NT2/D1 (cell line): ENCODE data around the gene PLEKHG1.

Source experiments
- SUZ12 ChIP-seq: IDR thresholded peaks from 2 replicates; pipeline ENCODE4 v1.6.1; 2011; ENCODE audit not compliant: insufficient read length, insufficient read depth; ENCODE audit errors: extremely low read depth
- YY1 ChIP-seq: IDR thresholded peaks from 2 replicates; pipeline ENCODE4 v1.6.1; 2011; ENCODE audit not compliant: insufficient read length, insufficient read depth
- ZNF274 ChIP-seq: IDR thresholded peaks from 2 replicates; pipeline ENCODE4 v1.6.1; 2011; ENCODE audit warnings: mild to moderate bottlenecking, low read depth, low read length

- no peak for TF ChIP-seq ZNF274
- TF ChIP-seq YY1, result no peak
- TF ChIP-seq SUZ12, result no peak
Observed at GRCh38 chr6:150624191-150624590, 24.5 kb downstream of the PLEKHG1 start.
